ENCODE data around the gene VPS51.

GRCh38 chr11:65127473-65128181 lies 31.6 kb downstream of the VPS51 start:
- TF ChIP-seq, protein P1, sequence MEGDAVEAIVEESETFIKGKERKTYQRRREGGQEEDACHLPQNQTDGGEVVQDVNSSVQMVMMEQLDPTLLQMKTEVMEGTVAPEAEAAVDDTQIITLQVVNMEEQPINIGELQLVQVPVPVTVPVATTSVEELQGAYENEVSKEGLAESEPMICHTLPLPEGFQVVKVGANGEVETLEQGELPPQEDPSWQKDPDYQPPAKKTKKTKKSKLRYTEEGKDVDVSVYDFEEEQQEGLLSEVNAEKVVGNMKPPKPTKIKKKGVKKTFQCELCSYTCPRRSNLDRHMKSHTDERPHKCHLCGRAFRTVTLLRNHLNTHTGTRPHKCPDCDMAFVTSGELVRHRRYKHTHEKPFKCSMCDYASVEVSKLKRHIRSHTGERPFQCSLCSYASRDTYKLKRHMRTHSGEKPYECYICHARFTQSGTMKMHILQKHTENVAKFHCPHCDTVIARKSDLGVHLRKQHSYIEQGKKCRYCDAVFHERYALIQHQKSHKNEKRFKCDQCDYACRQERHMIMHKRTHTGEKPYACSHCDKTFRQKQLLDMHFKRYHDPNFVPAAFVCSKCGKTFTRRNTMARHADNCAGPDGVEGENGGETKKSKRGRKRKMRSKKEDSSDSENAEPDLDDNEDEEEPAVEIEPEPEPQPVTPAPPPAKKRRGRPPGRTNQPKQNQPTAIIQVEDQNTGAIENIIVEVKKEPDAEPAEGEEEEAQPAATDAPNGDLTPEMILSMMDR (IDR thresholded peaks at IDR 0.05) = no peak
- TF ChIP-seq POLR2A (IDR thresholded peaks at IDR 0.05) = no peak
